ENCODE results near the gene MMP24. TPM values are rescaled to one million over a fixed set of nuclear protein-coding genes. Genes with fewer than 3 reads are reported as not detected.
"Not testable (repeated sequence)": the region's sequence is repeated elsewhere in the genome, so short reads cannot be mapped to it uniquely, and the experiment has no call there.

The MMP24 gene
- total RNA-seq, 1 experiment from 2014 or later: 13.0 TPM

DNA sequence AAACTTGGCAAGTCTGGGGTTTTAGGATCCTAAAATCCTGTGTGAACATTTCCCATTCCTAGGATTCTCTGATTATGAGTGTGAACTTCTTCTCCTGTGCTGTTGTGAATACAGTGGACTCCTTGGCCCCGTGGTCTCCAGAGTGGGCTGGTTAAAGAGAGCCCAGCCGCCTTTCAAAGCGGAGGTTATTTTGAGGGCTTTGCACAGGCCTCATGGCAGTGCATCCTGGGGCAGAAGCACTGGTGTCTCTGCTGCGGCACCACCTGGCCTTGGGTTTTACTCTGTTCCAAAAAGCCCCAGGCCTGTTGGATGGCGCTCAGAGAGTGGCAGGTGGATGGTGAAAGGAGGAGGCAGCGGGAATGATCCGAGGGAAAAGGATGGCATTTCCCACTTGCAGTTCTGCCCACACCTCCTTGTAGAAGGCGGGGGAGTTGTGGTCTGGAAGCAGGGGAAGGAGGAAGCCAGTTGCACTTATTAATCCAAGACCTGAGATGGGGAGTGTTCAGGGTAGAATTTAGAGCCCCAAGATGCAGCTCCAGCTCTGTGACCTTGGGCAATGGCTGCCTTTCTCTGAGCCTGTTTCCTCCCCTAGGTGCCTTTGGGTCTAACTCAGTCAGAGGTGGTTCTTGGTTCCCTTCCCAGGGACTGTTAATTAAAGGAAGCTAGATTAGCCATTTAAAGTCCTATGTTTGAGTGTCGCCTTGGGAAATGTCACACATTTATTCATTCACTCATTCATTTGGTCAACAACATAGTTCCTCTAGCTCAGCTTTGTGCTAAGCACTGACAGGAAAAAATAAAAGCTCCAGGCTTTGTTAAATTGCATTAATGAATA, 22.4 kb downstream of the MMP24 start:
- no TSS peak for BruUV-seq (replicated peaks)
- H3K27ac Mint-ChIP-seq (ENCODE audit: unreplicated experiment): no peak overlapping the region

DNA sequence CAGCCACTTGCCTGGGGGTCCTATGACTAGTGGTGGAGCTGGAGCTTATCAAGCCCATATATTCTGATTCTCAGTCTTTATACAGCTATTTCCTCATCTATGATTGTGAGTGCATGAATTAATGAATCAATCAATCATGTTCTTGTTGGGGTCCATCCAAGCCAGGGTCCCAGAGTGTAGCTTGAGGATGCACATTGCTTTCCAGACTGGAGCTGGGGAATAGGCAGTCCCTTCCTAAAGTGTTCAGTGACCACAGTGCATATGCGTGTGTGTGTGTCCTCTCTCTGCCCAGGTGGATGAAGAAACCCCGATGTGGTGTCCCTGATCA, 25.1 kb downstream of the MMP24 start:
- H3K4me1 Mint-ChIP-seq (ENCODE audit: low read depth, unreplicated experiment): peaks cover 7% of the 10 kb centered on the region
- no TSS peak for BruUV-seq (replicated peaks)
- intact Hi-C loops (cut with micrococcal nuclease; ENCODE audit: unreplicated experiment): no loop called here
- H3K27me3 ChIP-seq (replicated peaks; ENCODE audit: control insufficient read depth, insufficient read depth, low read length): no peaks in the 10 kb centered on the region
- no peaks in the 10 kb centered on the region for H3K9me3 ChIP-seq
- H3K9me3 Mint-ChIP-seq (ENCODE audit: unreplicated experiment): no peaks in the 10 kb centered on the region
- no peaks in the 10 kb centered on the region for H3K36me3 ChIP-seq (ENCODE audit: control insufficient read depth, insufficient read depth, low read length)
- H3K27ac Mint-ChIP-seq (ENCODE audit: unreplicated experiment): no peak overlapping the region
- no peak overlapping the region for H3K4me3 ChIP-seq (ENCODE audit: low read depth, low read length)
- POLR2A ChIA-PET: no interaction called here
- TF ChIP-seq, protein P1, sequence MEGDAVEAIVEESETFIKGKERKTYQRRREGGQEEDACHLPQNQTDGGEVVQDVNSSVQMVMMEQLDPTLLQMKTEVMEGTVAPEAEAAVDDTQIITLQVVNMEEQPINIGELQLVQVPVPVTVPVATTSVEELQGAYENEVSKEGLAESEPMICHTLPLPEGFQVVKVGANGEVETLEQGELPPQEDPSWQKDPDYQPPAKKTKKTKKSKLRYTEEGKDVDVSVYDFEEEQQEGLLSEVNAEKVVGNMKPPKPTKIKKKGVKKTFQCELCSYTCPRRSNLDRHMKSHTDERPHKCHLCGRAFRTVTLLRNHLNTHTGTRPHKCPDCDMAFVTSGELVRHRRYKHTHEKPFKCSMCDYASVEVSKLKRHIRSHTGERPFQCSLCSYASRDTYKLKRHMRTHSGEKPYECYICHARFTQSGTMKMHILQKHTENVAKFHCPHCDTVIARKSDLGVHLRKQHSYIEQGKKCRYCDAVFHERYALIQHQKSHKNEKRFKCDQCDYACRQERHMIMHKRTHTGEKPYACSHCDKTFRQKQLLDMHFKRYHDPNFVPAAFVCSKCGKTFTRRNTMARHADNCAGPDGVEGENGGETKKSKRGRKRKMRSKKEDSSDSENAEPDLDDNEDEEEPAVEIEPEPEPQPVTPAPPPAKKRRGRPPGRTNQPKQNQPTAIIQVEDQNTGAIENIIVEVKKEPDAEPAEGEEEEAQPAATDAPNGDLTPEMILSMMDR (IDR thresholded peaks at IDR 0.05; ENCODE audit: insufficient read depth in 1 of 2, low read depth in 1 of 2, low read length in 1 of 2, severe bottlenecking in 1 of 2, unreplicated experiment in 1 of 2): no peak
- no peaks in the 10 kb centered on the region for H3K4me1 ChIP-seq
- H3K4me3 Mint-ChIP-seq (ENCODE audit: unreplicated experiment): no peak overlapping the region
- no peak for DNase-seq
- CTCF ChIA-PET: interaction anchor here (0.7 to 1.2 kb wide), 2 partner anchors 14 to 106 kb away, joined by 3 to 7 read pairs; no protein-coding TSS in a partner anchor
- H3K36me3 Mint-ChIP-seq (ENCODE audit: insufficient read depth, unreplicated experiment): no peaks in the 10 kb centered on the region
- no peaks in the 10 kb centered on the region for H3K27me3 Mint-ChIP-seq (ENCODE audit: insufficient read depth, unreplicated experiment)

More for the DNA sequence above, 22.4 kb downstream of the MMP24 start:
- no peak overlapping the region for H3K4me3 Mint-ChIP-seq (ENCODE audit: unreplicated experiment)
- Histone ChIP-seq H3K9me3 (no peaks in the 10 kb centered on the region), H3K36me3 (ENCODE audit: control insufficient read depth, insufficient read depth, low read length) (no peaks in the 10 kb centered on the region), H3K4me1 (no peaks in the 10 kb centered on the region), H3K27me3 (replicated peaks; ENCODE audit: control insufficient read depth, insufficient read depth, low read length) (no peaks in the 10 kb centered on the region), H3K4me3 (ENCODE audit: low read depth, low read length) (no peak overlapping the region)
- ChIA-PET CTCF (interaction anchor here (0.7 to 1.1 kb wide), 2 partner anchors 104 to 618 kb away, joined by 3 read pairs; no protein-coding TSS in a partner anchor), POLR2A (interaction anchor here (1.0 kb wide), 1 partner anchor 15 kb away, joined by 7 read pairs; no protein-coding TSS in a partner anchor)
- H3K27me3 Mint-ChIP-seq (ENCODE audit: insufficient read depth, unreplicated experiment): no peaks in the 10 kb centered on the region
- H3K36me3 Mint-ChIP-seq (ENCODE audit: insufficient read depth, unreplicated experiment): no peaks in the 10 kb centered on the region
- peaks cover 7% of the 10 kb centered on the region for H3K4me1 Mint-ChIP-seq (ENCODE audit: low read depth, unreplicated experiment)
- no peaks in the 10 kb centered on the region for H3K9me3 Mint-ChIP-seq (ENCODE audit: unreplicated experiment)
- TF ChIP-seq, protein P1 (IDR thresholded peaks at IDR 0.05; ENCODE audit: insufficient read depth in 1 of 2, low read depth in 1 of 2, low read length in 1 of 2, severe bottlenecking in 1 of 2, unreplicated experiment in 1 of 2): no peak
- DNase-seq: no peak
- intact Hi-C loops (cut with micrococcal nuclease; ENCODE audit: unreplicated experiment): no loop called here

DNA sequence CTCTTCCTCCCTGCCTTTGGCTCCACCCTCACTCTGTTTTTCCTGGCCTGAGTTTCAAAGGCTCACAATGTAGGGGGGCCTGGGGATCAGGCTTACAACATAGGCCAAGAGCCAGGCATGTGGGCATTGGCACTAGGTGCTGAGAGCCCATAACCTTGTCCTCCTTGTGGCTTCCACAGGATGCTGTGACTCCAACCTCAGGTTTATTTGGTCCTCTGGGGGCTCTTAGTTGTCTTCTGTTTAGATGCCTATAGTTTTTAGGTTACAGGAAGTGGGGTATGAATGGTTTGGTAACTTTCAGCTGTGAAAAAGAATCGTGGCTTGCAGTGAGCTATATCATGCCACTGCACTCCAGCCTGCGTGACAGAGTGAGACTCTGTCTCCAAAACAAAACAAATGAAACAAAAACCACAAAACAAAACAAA, 25.6 kb downstream of the MMP24 start:
- no peak overlapping the region for H3K4me3 ChIP-seq (ENCODE audit: low read depth, low read length)
- Mint-ChIP-seq H3K36me3 (ENCODE audit: insufficient read depth, unreplicated experiment) (no peaks in the 10 kb centered on the region), H3K4me1 (ENCODE audit: low read depth, unreplicated experiment) (peaks cover 10% of the 10 kb centered on the region), H3K27me3 (ENCODE audit: insufficient read depth, unreplicated experiment) (no peaks in the 10 kb centered on the region), H3K4me3 (ENCODE audit: unreplicated experiment) (no peak overlapping the region), H3K9me3 (ENCODE audit: unreplicated experiment) (no peaks in the 10 kb centered on the region), H3K27ac (ENCODE audit: unreplicated experiment) (no peak overlapping the region)
- H3K36me3 ChIP-seq (ENCODE audit: control insufficient read depth, insufficient read depth, low read length): no peaks in the 10 kb centered on the region
- no TSS peak for BruUV-seq (replicated peaks)
- H3K27me3 ChIP-seq (replicated peaks; ENCODE audit: control insufficient read depth, insufficient read depth, low read length): no peaks in the 10 kb centered on the region
- intact Hi-C loops (cut with micrococcal nuclease; ENCODE audit: unreplicated experiment): no loop called here
- H3K4me1 ChIP-seq: peaks cover 4% of the 10 kb centered on the region
- TF ChIP-seq, protein P1 (IDR thresholded peaks at IDR 0.05; ENCODE audit: insufficient read depth in 1 of 2, low read depth in 1 of 2, low read length in 1 of 2, severe bottlenecking in 1 of 2, unreplicated experiment in 1 of 2): no peak
- ChIA-PET CTCF (interaction anchor here (1.2 kb wide), 1 partner anchor 107 kb away, joined by 3 read pairs; no protein-coding TSS in a partner anchor), POLR2A (no interaction called here)
- no peak for DNase-seq
- no peaks in the 10 kb centered on the region for H3K9me3 ChIP-seq

DNA sequence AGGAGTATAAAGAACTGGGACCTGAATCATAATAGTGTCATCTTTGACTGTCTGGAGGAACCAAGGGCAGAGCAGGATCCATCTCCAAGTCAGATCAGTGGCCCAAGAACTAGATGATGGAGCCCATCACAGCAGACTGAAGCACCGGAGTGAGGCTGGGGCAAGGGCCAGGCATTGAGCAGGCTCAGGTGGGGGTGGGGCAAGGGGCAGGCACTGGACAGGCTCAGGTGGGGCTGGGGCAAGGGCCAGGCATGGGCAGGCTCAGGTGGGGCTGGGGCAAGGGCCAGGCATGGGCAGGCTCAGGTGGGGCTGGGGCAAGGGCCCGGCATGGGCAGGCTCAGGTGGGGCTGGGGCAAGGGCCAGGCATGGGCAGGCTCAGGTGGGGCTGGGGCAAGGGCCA, 26.1 kb downstream of the MMP24 start:
- H3K27ac Mint-ChIP-seq (ENCODE audit: unreplicated experiment); H3K4me3 Mint-ChIP-seq (ENCODE audit: unreplicated experiment); H3K36me3 Mint-ChIP-seq (ENCODE audit: insufficient read depth, unreplicated experiment); DNase-seq; H3K27me3 ChIP-seq (replicated peaks; ENCODE audit: control insufficient read depth, insufficient read depth, low read length); H3K9me3 Mint-ChIP-seq (ENCODE audit: unreplicated experiment); POLR2A ChIA-PET; intact Hi-C loops (cut with micrococcal nuclease; ENCODE audit: unreplicated experiment); H3K4me1 ChIP-seq; H3K27me3 Mint-ChIP-seq (ENCODE audit: insufficient read depth, unreplicated experiment); BruUV-seq (replicated peaks); H3K36me3 ChIP-seq (ENCODE audit: control insufficient read depth, insufficient read depth, low read length); H3K9me3 ChIP-seq; H3K4me3 ChIP-seq (ENCODE audit: low read depth, low read length): not testable (repeated sequence)
- H3K4me1 Mint-ChIP-seq (ENCODE audit: low read depth, unreplicated experiment): peaks cover 12% of the 10 kb centered on the region
- CTCF ChIA-PET: interaction anchor here (1.2 kb wide), 1 partner anchor 107 kb away, joined by 3 read pairs; no protein-coding TSS in a partner anchor

Data from Caco-2 (cell line).